Activated naive CD4-positive, alpha-beta T cell treated with anti-CD3 and anti-CD28 coated beads for 36 hours (primary cell): ENCODE results near the gene PPIL1. TPM values are rescaled to one million over a fixed set of nuclear protein-coding genes. Genes with fewer than 3 reads are reported as not detected.

ENCODE experiments used
- CTCF ChIA-PET: fragments of 350-600 bp; sonication (Branson Sonifier 250); formaldehyde crosslinking; loops from one replicate; lab custom pipeline; 2021; ENCODE audit warnings: antibody characterized with exemption; lab: Charles Lee
- DNase-seq: peaks from one replicate; pipeline ENCODE4 v3.0.0-alpha.2; 2020
- H3K27ac Mint-ChIP-seq: one replicate; pipeline ENCODE4 v1.8.0; 2021; ENCODE audit warnings: mild to moderate bottlenecking, mixed read lengths
- H3K27me3 Mint-ChIP-seq: one replicate; pipeline ENCODE4 v1.8.0; 2021; ENCODE audit warnings: low read depth, mixed read lengths
- H3K36me3 Mint-ChIP-seq: one replicate; pipeline ENCODE4 v1.8.0; 2021; ENCODE audit warnings: low read depth, mixed read lengths
- H3K4me1 Mint-ChIP-seq: one replicate; pipeline ENCODE4 v1.8.0; 2021; ENCODE audit warnings: low read depth, mixed read lengths
- H3K4me3 Mint-ChIP-seq: one replicate; pipeline ENCODE4 v1.8.0; 2021; ENCODE audit warnings: mild to moderate bottlenecking, moderate library complexity, mixed read lengths
- H3K9me3 Mint-ChIP-seq: one replicate; pipeline ENCODE4 v1.8.0; 2021; ENCODE audit warnings: mixed read lengths
- intact Hi-C: fragments of 100-400 bp; cut with micrococcal nuclease; formaldehyde crosslinking; loops from one replicate; pipeline ENCODE4 v1.15.1; 2023
- total RNA-seq, 2 experiments: library from RNA; stranded (reverse); gene quantifications; one replicate each; pipeline ENCODE4 v1.2.3, GENCODE V29; 2021

Gene PPIL1
- total RNA-seq, 2 experiments from 2014 or later: 42.8 to 44.0 TPM

DNA sequence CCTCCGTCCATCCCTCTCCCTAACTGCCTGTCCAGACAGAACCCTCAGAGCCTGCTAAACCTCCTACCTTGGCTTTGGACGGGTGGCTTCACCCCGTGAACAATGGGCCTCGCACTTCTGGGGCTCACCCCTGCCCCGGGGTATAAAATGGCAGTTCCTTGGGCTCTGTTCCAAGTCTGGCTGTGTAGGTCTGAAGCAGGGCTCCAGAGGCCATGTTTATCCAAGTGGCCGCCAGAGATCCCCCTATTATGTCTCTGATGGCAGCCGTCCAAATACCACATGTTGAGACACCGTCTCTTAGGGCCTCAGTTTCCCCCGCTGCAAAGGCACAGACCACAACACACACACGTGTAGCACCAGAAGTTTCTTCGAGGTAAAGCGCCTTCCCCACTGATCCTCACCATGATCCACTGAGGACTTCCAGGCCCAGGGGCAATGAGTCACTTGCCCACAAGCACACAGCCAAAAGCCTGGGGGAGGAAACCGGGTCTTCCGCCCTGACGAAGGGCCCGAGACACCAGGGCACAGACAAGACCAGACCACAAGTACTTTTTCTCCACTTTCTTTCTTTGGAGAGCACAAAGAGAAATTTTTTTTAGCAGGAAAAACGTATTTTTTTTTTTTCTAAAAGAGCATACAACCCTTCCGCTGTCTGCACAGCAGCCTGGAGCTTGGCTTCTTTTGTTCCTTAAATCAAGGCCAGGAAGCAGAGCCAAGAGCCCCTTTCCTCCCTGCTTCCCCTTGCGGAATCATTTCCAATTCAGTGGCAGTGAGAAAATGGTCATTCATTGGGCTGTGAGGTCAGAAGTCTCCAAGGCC lies 47.1 kb downstream of the PPIL1 start:
- DNase-seq: peak; percentile 23
- CTCF ChIA-PET: interaction anchor here (0.7 to 1.5 kb wide), 3 partner anchors 23 to 191 kb away, joined by 3 to 4 read pairs (median 3); no protein-coding TSS in a partner anchor
- no peak overlapping the region for H3K27ac Mint-ChIP-seq
- peaks cover 3% of the 10 kb centered on the region for H3K27me3 Mint-ChIP-seq
- no peak overlapping the region for H3K4me3 Mint-ChIP-seq
- intact Hi-C loops: no loop called here
- H3K9me3 Mint-ChIP-seq: no peaks in the 10 kb centered on the region
- H3K4me1 Mint-ChIP-seq: peaks cover 3% of the 10 kb centered on the region
- no peaks in the 10 kb centered on the region for H3K36me3 Mint-ChIP-seq

DNA sequence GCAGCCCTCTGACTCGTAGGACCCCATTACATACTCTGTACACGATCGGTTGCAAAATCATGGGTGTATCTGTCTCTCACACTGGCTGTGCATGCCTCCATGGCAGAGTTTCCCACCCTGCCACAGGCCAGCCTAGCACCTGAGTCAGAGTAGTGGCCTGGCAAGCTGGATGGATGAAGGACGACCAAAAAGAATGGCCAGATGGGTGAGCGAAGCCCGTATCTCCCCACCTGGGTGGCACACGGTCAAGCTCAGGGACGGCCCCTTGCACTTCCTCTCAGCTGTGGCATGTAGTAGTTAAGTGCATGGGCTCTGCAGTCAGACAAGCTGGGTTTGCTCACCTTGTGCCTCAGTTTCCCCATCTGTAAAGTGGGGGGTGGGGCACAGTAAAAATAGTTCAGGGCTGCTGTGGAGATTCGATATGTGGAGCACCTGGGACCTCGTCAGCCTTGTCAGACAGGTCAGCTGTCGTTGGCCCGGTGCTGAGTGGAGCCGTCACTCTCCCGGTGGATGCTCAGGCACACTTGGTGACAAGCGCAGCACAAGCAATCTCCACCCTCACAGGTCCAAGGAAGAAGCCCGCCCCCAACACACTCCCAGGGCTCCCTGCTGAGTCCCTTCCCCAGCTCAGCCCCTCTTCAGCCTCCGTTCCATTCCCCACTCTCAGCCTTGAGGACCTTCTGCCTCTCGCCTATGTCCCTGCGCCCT lies 47.9 kb downstream of the PPIL1 start:
- no peak for DNase-seq
- Mint-ChIP-seq H3K27ac (no peak overlapping the region), H3K4me1 (peaks cover 3% of the 10 kb centered on the region), H3K9me3 (no peaks in the 10 kb centered on the region), H3K27me3 (peaks cover 3% of the 10 kb centered on the region), H3K4me3 (no peak overlapping the region), H3K36me3 (no peaks in the 10 kb centered on the region)
- intact Hi-C loops: no loop called here
- CTCF ChIA-PET: interaction anchor here (0.7 kb wide), 1 partner anchor 192 kb away, joined by 3 read pairs; no protein-coding TSS in a partner anchor

DNA sequence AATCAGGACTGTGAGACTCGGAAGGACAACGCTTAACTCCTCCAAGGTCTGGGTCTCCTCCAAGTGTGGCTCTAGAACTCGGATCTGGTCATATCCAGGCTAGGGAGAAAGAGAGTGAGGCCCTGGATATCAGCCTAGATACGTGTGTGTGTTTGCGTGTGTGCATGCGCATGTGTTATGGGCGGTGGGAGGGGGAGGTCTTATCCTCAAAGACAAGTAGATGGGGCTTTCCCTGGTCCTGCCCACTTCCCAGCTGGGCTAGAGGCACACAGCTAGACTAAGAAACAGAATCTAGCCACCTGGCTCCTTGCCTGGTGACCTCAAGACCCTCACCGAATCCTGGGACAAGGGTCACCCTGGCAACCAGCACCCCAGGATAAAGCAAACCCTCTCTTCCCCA lies 48.6 kb downstream of the PPIL1 start:
- Mint-ChIP-seq H3K9me3 (no peaks in the 10 kb centered on the region), H3K4me3 (no peak overlapping the region), H3K27ac (no peak overlapping the region), H3K27me3 (peaks cover 3% of the 10 kb centered on the region), H3K4me1 (peaks cover 3% of the 10 kb centered on the region), H3K36me3 (no peaks in the 10 kb centered on the region)
- no peak for DNase-seq
- intact Hi-C loops: no loop called here
- CTCF ChIA-PET: no interaction called here

DNA sequence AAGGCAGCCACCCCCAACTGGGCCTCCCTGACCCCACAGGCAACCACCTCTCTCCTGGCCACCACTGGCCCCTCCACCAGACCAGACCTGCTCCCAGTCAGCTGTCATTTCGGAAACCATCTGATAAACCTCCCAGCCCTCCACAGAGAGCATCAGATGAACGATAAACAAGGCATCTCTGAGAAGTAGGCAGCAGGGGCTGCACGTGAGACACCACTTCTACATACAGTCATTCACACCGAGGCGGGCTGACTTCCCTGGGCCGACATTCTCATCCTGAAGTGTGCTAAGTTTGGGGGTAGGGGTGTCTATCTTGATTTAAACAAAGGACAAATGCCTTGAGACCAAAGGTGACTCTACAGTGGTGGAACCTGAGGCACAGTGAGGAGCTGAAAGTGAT lies 49.2 kb downstream of the PPIL1 start:
- Mint-ChIP-seq H3K27ac (no peak overlapping the region), H3K4me3 (no peak overlapping the region), H3K27me3 (peaks cover 3% of the 10 kb centered on the region), H3K9me3 (no peaks in the 10 kb centered on the region), H3K36me3 (no peaks in the 10 kb centered on the region), H3K4me1 (peaks cover 3% of the 10 kb centered on the region)
- intact Hi-C loops: no loop called here
- CTCF ChIA-PET: no interaction called here
- no peak for DNase-seq

DNA sequence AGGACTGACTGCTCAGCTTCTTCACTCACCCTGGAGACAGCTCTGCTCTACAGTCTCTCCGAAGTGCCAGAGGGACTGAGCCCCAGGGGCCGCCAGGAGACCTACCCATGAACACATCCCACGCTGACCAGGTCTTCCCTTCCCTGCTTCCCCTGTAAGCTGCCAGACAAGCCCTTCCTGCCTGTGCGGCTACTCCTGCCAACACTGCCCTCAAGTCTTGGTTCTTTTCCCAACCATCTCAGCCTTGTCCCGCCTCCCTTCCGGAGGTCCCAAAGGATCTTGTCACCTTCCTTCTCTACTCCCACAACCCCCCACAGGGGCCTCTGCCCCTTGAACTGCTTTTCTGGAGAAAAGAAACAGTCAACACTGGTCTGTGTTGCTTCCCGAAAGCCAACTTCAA lies 50.4 kb downstream of the PPIL1 start:
- Mint-ChIP-seq H3K27me3 (peaks cover 3% of the 10 kb centered on the region), H3K4me3 (no peak overlapping the region), H3K36me3 (no peaks in the 10 kb centered on the region), H3K4me1 (peaks cover 3% of the 10 kb centered on the region), H3K27ac (no peak overlapping the region), H3K9me3 (no peaks in the 10 kb centered on the region)
- intact Hi-C loops: no loop called here
- CTCF ChIA-PET: interaction anchor here (0.7 kb wide), 1 partner anchor 14 kb away, joined by 3 read pairs; no protein-coding TSS in a partner anchor
- no peak for DNase-seq

DNA sequence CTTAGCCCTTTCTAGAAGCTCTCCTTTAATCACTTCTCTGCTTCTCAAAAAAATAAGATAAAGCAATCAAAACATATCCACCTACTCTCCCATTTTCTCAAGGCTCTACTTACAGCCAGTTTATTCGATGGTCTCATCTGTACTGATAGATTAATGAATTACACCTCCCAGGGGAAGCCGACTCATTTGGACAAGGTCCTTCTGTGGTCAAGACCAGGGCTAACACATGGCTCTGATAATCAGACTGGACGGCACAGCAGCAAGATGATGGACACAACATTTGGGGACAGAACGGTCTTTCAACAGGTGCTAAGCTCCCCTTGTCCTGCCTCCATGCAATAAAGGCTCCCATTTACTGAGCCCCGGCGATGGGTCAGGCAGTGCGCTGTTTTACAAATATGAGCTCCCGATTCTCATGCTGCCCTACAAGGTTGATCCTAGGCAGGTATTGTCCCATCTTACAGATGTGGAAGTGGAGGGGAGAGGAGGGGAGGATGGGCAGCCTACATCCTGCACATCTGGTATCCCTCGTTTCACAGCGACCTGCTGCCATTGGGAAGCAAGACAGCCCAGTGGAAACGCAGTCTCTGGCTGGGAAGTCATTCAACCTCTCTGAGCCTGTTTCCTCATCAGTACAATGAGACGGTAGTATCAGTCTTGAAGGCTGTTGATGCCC lies 51.0 kb downstream of the PPIL1 start:
- intact Hi-C loops: no loop called here
- Mint-ChIP-seq H3K36me3 (no peaks in the 10 kb centered on the region), H3K4me1 (peaks cover 3% of the 10 kb centered on the region), H3K27ac (no peak overlapping the region), H3K9me3 (no peaks in the 10 kb centered on the region), H3K27me3 (peaks cover 3% of the 10 kb centered on the region), H3K4me3 (no peak overlapping the region)
- CTCF ChIA-PET: no interaction called here
- DNase-seq: no peak

DNA sequence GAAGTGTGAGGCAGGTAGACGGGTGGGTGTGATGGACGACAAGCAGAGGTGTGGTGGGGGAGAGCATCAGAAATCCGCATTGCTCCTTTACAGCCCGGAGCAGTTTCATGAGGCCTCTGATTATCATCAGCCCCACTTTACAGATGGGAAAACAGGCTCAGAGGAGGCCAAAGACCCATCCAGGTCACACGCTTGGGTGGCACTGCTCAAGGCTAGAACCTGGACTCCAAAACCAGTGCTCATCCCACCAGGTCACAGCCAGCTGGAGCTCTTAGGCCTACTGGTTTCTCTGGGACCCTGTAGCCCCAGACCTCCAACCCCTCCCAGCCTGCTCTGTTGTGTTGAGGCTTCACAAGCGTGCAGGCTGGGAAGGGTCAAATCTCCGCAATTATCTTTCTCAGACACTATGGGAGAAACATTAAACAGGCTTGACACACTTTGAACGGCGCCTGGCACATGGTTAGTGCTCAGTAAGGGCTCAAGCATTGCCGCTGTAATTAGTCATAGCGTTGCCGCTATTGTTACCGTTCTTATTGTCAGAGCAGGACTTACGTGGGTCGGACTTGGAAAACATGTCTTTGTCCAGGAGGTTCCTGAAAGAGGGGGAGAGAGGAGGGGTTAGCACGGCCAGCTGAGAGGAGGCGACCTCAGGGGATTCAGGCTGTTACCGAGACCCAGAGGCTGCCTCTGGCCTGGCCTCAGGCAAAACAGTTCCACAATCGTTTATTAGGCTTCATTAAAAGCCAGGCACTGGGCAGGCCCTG lies 51.9 kb downstream of the PPIL1 start:
- Mint-ChIP-seq H3K4me1 (peaks cover 3% of the 10 kb centered on the region), H3K36me3 (no peaks in the 10 kb centered on the region), H3K27me3 (peaks cover 3% of the 10 kb centered on the region), H3K27ac (no peak overlapping the region), H3K9me3 (no peaks in the 10 kb centered on the region), H3K4me3 (no peak overlapping the region)
- intact Hi-C loops: no loop called here
- CTCF ChIA-PET: no interaction called here
- no peak for DNase-seq

DNA sequence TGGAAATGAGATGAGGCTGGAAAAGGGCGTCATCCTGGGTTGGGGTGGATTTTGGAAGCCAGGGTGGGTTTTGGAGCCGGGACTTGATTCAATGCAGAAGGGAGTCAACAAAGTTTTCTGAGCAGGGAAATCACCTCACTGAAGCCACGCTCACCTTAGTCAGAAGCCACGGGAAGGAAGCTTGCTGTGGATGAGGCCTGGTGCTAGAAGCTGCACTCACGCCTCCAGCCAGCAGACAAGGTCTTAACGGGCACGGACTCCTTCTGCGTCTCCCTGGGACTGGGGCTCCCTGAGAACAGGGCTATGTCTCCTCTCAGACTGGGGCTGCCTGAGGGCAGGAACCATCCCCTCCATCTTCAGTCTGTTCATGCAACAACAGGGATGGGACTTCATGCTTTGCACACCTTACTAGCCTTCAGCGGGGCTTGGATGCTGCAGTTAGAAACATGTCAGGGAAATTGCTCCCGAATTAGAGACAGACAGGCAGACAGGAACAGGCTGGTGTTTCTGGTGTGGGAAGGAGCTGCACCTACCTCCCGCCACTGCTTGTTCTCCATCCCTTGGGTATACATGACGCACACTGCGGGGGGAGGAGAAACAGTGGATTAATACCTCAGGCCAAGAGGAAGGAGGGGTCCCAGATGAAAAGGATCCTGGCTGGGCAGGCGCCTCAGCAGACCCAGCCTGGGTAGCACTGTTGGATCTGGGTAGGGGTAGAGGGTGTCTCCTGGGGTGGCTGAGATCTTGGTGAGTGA lies 52.8 kb downstream of the PPIL1 start:
- Mint-ChIP-seq H3K27me3 (peaks cover 3% of the 10 kb centered on the region), H3K4me3 (no peak overlapping the region), H3K9me3 (no peaks in the 10 kb centered on the region), H3K36me3 (no peaks in the 10 kb centered on the region), H3K4me1 (no peaks in the 10 kb centered on the region), H3K27ac (no peak overlapping the region)
- intact Hi-C loops: no loop called here
- DNase-seq: peak; percentile 11
- CTCF ChIA-PET: no interaction called here

DNA sequence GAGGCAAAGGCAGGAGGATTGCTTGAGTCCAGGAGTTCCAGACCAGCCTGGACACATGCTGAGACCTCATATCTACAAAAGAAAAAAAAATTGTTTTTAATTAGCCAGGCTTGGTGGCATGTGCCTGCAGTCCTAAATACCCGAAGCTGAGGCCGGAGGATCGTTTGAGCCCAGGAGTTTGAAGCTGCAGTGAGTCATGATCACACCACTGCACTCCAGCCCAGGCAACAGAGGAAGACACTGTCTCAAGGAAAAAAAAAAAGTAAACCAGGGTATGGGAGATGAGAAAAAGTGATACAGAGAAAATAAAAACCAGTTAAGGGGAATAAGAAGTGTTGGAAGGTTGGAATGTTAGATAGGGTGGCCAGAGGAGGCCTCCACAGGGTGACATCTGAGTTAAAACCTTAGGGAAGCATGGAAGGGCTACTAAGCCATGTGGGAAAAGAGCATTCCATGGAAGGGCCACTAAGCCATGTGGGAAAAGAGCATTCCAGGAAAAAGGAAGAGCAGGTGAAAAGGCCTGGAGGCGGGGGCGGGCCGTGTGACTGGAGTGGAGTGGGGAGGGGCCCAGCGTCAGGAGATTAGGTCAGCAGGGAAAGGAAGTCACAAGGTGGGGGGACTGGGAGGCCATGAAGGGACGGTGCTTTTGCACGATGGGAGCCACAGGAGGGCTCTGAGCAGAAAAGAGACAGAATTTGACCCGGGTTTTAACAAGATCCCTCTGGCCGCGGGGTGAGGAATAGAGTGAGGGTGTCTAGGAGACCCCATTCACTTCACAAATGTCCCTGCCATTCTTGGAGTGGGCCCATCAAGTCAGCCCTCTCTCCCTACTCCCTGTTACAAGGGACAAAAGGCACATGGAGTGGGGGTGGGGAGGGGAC lies 53.7 kb downstream of the PPIL1 start:
- H3K9me3 Mint-ChIP-seq: no peaks in the 10 kb centered on the region
- no peaks in the 10 kb centered on the region for H3K27me3 Mint-ChIP-seq
- no peak for DNase-seq
- intact Hi-C loops: no loop called here
- CTCF ChIA-PET: interaction anchor here (0.9 kb wide), 1 partner anchor 39 kb away, joined by 3 read pairs; no protein-coding TSS in a partner anchor
- H3K4me1 Mint-ChIP-seq: no peaks in the 10 kb centered on the region
- H3K36me3 Mint-ChIP-seq: no peaks in the 10 kb centered on the region
- H3K4me3 Mint-ChIP-seq: no peak overlapping the region
- H3K27ac Mint-ChIP-seq: no peak overlapping the region

DNA sequence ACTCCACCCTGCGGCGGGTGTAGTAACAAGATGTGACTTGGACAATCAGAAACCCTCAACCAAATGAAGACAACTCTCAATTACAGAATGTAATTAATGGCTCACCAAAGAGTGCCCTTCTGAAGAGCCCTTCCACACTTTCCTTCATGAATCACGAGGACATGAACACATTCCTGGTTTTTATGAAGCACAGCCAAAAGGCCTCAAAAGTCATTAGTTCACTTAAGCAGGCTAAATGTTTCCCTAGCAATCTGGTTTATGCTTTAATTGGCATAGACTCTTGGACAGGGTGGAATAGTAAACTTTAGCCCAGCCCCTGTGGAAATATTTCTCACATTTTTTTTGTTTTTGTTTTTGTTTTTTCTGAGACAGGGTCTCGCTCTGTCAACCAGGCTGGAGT lies 55.8 kb downstream of the PPIL1 start:
- Mint-ChIP-seq H3K27me3 (no peaks in the 10 kb centered on the region), H3K27ac (no peak overlapping the region), H3K4me3 (no peak overlapping the region), H3K9me3 (no peaks in the 10 kb centered on the region), H3K4me1 (no peaks in the 10 kb centered on the region), H3K36me3 (no peaks in the 10 kb centered on the region)
- intact Hi-C loops: no loop called here
- CTCF ChIA-PET: no interaction called here
- DNase-seq: no peak

DNA sequence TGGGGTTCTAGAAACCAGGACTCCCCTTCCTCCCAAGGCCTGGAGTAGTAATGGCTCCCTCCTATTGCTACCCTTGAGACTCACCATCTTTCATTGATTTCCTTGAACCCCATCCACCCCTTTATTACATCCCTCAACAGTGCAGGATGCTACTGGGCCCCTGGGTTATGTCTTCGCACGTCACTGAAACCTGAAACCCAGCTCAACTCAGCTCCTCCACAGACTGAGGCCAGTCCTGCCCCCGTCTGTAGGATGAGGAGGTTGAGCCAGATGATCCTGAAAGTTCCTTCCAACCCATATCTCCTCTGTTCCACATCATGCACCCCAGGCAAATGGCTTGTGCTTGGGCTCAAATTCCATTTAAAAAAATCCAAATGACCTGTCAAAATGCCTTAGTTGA lies 56.8 kb downstream of the PPIL1 start:
- intact Hi-C loops: no loop called here
- no peak for DNase-seq
- H3K4me3 Mint-ChIP-seq: no peak overlapping the region
- H3K9me3 Mint-ChIP-seq: no peaks in the 10 kb centered on the region
- H3K27me3 Mint-ChIP-seq: no peaks in the 10 kb centered on the region
- H3K4me1 Mint-ChIP-seq: no peaks in the 10 kb centered on the region
- CTCF ChIA-PET: interaction anchor here (0.6 kb wide), 1 partner anchor 38 kb away, joined by 3 read pairs; no protein-coding TSS in a partner anchor
- no peak overlapping the region for H3K27ac Mint-ChIP-seq
- H3K36me3 Mint-ChIP-seq: no peaks in the 10 kb centered on the region
